HepG2 (cell line): ENCODE data around the gene RPUSD3. TPM values are rescaled to one million over a fixed set of nuclear protein-coding genes. Genes with fewer than 3 reads are reported as not detected.

Experiments
- ATAC-seq: fragments of 200-7000 bp; cut with Tn5 transposase; 3 replicates; pipeline ENCODE4 v1.9.1; 2020; ENCODE audit warnings: mild to moderate bottlenecking, moderate library complexity
- BruUV-seq: library from RNA; stranded (reverse); fragments of 400-500 nt; replicated peaks from 2 replicates; lab custom pipeline; 2021; lab: Mats Ljungman, UMichigan
- CTCF ChIA-PET: fragments of 300-600 bp; formaldehyde crosslinking; extraction: SDS; loops from one replicate; lab custom pipeline; 2021; ENCODE audit warnings: low total read pairs, inconsistent platforms, low intra/inter-chr PET ratio; lab: Yijun Ruan, JAX
- POLR2A ChIA-PET: fragments of 350-600 bp; sonication (Branson Sonifier 250); formaldehyde crosslinking; loops from one replicate; lab custom pipeline; 2020; ENCODE audit warnings: antibody characterized with exemption, inconsistent platforms; lab: Yijun Ruan, JAX
- DNase-seq: peaks from one replicate; pipeline ENCODE4 v3.0.0-alpha.2; 2015; ENCODE audit warnings: low spot score
- FAIRE-seq: peaks from 3 replicates; lab custom pipeline; 2011; peaks lifted over from hg19 to GRCh38; lab: Jason Lieb, UNC
- H2AFZ ChIP-seq: one replicate; pipeline ENCODE4 v1.6.1; 2011; ENCODE audit warnings: low read length, inconsistent platforms
- H3K27ac ChIP-seq: fragments of 300-600 bp; 3 replicates; pipeline ENCODE4 v1.8.0; 2011; ENCODE audit warnings: mixed run types, mild to moderate bottlenecking, mixed read lengths, low read length, inconsistent platforms; ENCODE audit not compliant: insufficient read depth; ENCODE audit errors: extremely low read length
- H3K27me3 ChIP-seq, 2 experiments: fragments of 200-600 bp in 1 of 2; 2 replicates in 1 of 2; 3 replicates in 1 of 2; pipeline versions ENCODE4 v1.6.0 to v1.8.0; 2011; ENCODE audit warnings: low read length in 2 of 2, mild to moderate bottlenecking in 2 of 2, moderate library complexity in 2 of 2, inconsistent platforms in 1 of 2; ENCODE audit not compliant: insufficient read depth in 2 of 2, control insufficient read depth in 1 of 2
- H3K36me3 ChIP-seq, 2 experiments: fragments of 200-600 bp in 1 of 2; replicated peaks in 1 of 2; 2 replicates in 1 of 2; 3 replicates in 1 of 2; pipeline versions ENCODE4 v1.5.1 to v1.8.0; 2011; ENCODE audit warnings: low read length in 2 of 2, inconsistent platforms in 1 of 2; ENCODE audit not compliant: insufficient read depth in 2 of 2, control insufficient read depth in 1 of 2
- H3K4me1 ChIP-seq: 2 replicates; pipeline ENCODE4 v1.5.1; 2012; ENCODE audit warnings: low read length, inconsistent platforms; ENCODE audit not compliant: insufficient read depth
- H3K4me2 ChIP-seq: 2 replicates; pipeline ENCODE4 v1.6.0; 2011; ENCODE audit warnings: low read depth, low read length, inconsistent platforms
- H3K4me3 ChIP-seq, 3 experiments: fragments of 200-600 bp in 1 of 3; sonication (generic), shearing (Covaris generic) in 1 of 3; replicated peaks in 1 of 3; 2 replicates each; pipeline ENCODE4 v1.5.1; 2011 to 2016; ENCODE audit warnings: low read length in 3 of 3, inconsistent platforms in 2 of 3, low read depth in 2 of 3, mild to moderate bottlenecking in 2 of 3, control low read depth in 1 of 3, mixed read lengths in 1 of 3; ENCODE audit not compliant: insufficient read depth in 1 of 3
- H3K79me2 ChIP-seq: one replicate; pipeline ENCODE4 v1.6.1; 2011; ENCODE audit warnings: low read length, inconsistent platforms; ENCODE audit not compliant: insufficient read depth
- H3K9ac ChIP-seq: 2 replicates; pipeline ENCODE4 v1.6.0; 2011; ENCODE audit warnings: mild to moderate bottlenecking, low read depth, low read length, inconsistent platforms; ENCODE audit not compliant: insufficient read depth
- H3K9me3 ChIP-seq: 2 replicates; pipeline ENCODE4 v1.5.1; 2012; ENCODE audit warnings: mild to moderate bottlenecking, low read length
- H4K20me1 ChIP-seq: 2 replicates; pipeline ENCODE4 v1.6.0; 2011; ENCODE audit warnings: inconsistent platforms, mild to moderate bottlenecking, low read length, moderate library complexity; ENCODE audit not compliant: insufficient read depth
- GMEB1 ChIP-seq: sonication (generic); formaldehyde crosslinking; IDR thresholded peaks from 2 replicates; pipeline ENCODE4 v1.5.1; 2020; ENCODE audit warnings: missing genetic modification reagents, mild to moderate bottlenecking, borderline replicate concordance
- KDM5A ChIP-seq: fragments of 200-600 bp; sonication (generic); IDR thresholded peaks from 2 replicates; pipeline ENCODE4 v1.7.0; 2018; ENCODE audit warnings: antibody characterized with exemption, mild to moderate bottlenecking, low read length, borderline replicate concordance
- MAFG ChIP-seq: sonication (generic); formaldehyde crosslinking; IDR thresholded peaks from 2 replicates; pipeline ENCODE4 v1.5.1; 2020; ENCODE audit warnings: mild to moderate bottlenecking, missing genetic modification reagents
- MATR3 ChIP-seq: sonication (generic); formaldehyde crosslinking; IDR thresholded peaks from 2 replicates; pipeline ENCODE4 v1.4.0; 2020; ENCODE audit warnings: missing genetic modification reagents
- NCOR1 ChIP-seq: fragments of 200-600 bp; sonication (generic); IDR thresholded peaks from 2 replicates; pipeline ENCODE4 v1.7.0; 2017; ENCODE audit warnings: antibody characterized with exemption, low read length, borderline replicate concordance
- NFE2L2 ChIP-seq: fragments of 150-350 bp; IDR thresholded peaks from 2 replicates; pipeline ENCODE4 v1.6.1; 2014; ENCODE audit warnings: low read length
- NFIC ChIP-seq: IDR thresholded peaks from 2 replicates; pipeline ENCODE4 v1.6.1; 2012; ENCODE audit warnings: mild to moderate bottlenecking, low read length, inconsistent platforms
- TP53 ChIP-seq: sonication (generic); formaldehyde crosslinking; conservative IDR thresholded peaks from 2 replicates; pipeline ENCODE4 v1.4.0; 2020; ENCODE audit warnings: missing genetic modification reagents
- ZFP90 ChIP-seq: sonication (generic); formaldehyde crosslinking; IDR thresholded peaks from 2 replicates; pipeline ENCODE4 v1.8.0; 2022; ENCODE audit warnings: missing genetic modification reagents, mild to moderate bottlenecking, inconsistent platforms, borderline replicate concordance
- ZNF20 ChIP-seq: sonication (generic); formaldehyde crosslinking; IDR thresholded peaks from 2 replicates; pipeline ENCODE4 v1.4.0; 2020; ENCODE audit warnings: mild to moderate bottlenecking, moderate library complexity, missing genetic modification reagents
- ZNF503 ChIP-seq: sonication (generic); formaldehyde crosslinking; IDR thresholded peaks from 2 replicates; pipeline ENCODE4 v1.4.0; 2020; ENCODE audit warnings: missing genetic modification reagents
- ZNF510 ChIP-seq: sonication (generic); formaldehyde crosslinking; IDR thresholded peaks from 2 replicates; pipeline ENCODE4 v1.4.0; 2020; ENCODE audit warnings: low read depth, mild to moderate bottlenecking, missing genetic modification reagents
- ZNF513 ChIP-seq: sonication (generic); formaldehyde crosslinking; conservative IDR thresholded peaks from 2 replicates; pipeline ENCODE4 v1.5.0; 2020; ENCODE audit warnings: missing genetic modification reagents
- ZNF569 ChIP-seq: sonication (generic); formaldehyde crosslinking; IDR thresholded peaks from 2 replicates; pipeline ENCODE4 v1.5.0; 2020; ENCODE audit warnings: mild to moderate bottlenecking, missing genetic modification reagents, moderate library complexity, borderline replicate concordance
- ZNF709 ChIP-seq: sonication (generic); formaldehyde crosslinking; IDR thresholded peaks from 2 replicates; pipeline ENCODE4 v1.5.0; 2020; ENCODE audit warnings: mild to moderate bottlenecking, missing genetic modification reagents
- ZNF775 ChIP-seq: sonication (generic); formaldehyde crosslinking; IDR thresholded peaks from 2 replicates; pipeline ENCODE4 v1.4.0; 2020; ENCODE audit warnings: missing genetic modification reagents, mild to moderate bottlenecking, moderate library complexity, borderline replicate concordance
- ZNF841 ChIP-seq: sonication (generic); formaldehyde crosslinking; IDR thresholded peaks from 2 replicates; pipeline ENCODE4 v1.8.1; 2023; ENCODE audit warnings: missing genetic modification reagents, borderline replicate concordance
- WGBS: methylation state at CpG from one replicate; pipeline ENCODE4 v1.1.6; 2017; ENCODE audit warnings: low lambda C conversion rate; 5-methylcytosine and 5-hydroxymethylcytosine counted together
- in situ Hi-C: cut with HindIII; loops from 2 replicates; pipeline ENCODE4 v1.10.0; 2017; ENCODE audit warnings: low pct_unique_long_range_greater_than_20kb; ENCODE audit not compliant: extremely low pct_ligation_motif_present
- intact Hi-C: fragments of 100-400 bp; cut with micrococcal nuclease; formaldehyde crosslinking; loops from one replicate; pipeline ENCODE4 v1.10.0; 2022; ENCODE audit not compliant: unreplicated experiment
- polyA plus RNA-seq, 8 experiments: library from polyadenylated mRNA; depleted of rRNA in 3 of 8; stranded (reverse) in 7 of 8; unstranded in 1 of 8; fragments of >200 nt; fragmentation: Illumina TruSeq in 4 of 8; extraction: Trizol in 4 of 8; gene quantifications; 2 replicates each; pipeline versions ENCODE4 v1.2.1 to v1.2.3, GENCODE V29; 2011 to 2016; ENCODE audit warnings: low read depth in 4 of 8, missing spikeins in 1 of 8, mixed read lengths in 1 of 8; ENCODE audit not compliant: insufficient read depth in 1 of 8
- total RNA-seq, 5 experiments: library from RNA; depleted of rRNA; stranded (reverse); fragments of >200 nt; fragmentation: Illumina TruSeq; extraction: Trizol; gene quantifications; 2 replicates each; pipeline ENCODE4 v1.2.3, GENCODE V29; 2016; ENCODE audit warnings: low read depth in 1 of 5

The RPUSD3 gene
- total and polyA plus RNA-seq, 2 of the 13 experiments (the other 11 are each of a cell fraction or from before 2014, with no cell fraction given) = 32.1 to 48.7 TPM

- Histone ChIP-seq H3K27me3 (no peaks in the 10 kb centered on the region; a peak in 1 of 5 replicates), H3K36me3 (peaks cover 3 to 9% of the 10 kb centered on the region in 2 experiments; a peak in 4 of 5 replicates), H3K9ac (peak overlapping the region; percentile 98), H3K4me2 (peak overlapping the region; percentile 68), H3K4me1 (peaks cover 57% of the 10 kb centered on the region), H3K9me3 (no peaks in the 10 kb centered on the region), H2AFZ (no peak overlapping the region), H3K79me2 (peaks cover 26% of the 10 kb centered on the region), H3K4me3 (peak overlapping the region; percentile 85 to 99 (median 98)), H4K20me1 (no peaks in the 10 kb centered on the region), H3K27ac (peak overlapping the region; percentile 92)
- ATAC-seq = no peak
- TF ChIP-seq ZNF513 (CRISPR knock-in tag) (0 out of 2 replicates have a peak, but pooled peaks have one; percentile 69), ZNF20 (CRISPR knock-in tag) (0 out of 2 replicates have a peak, but pooled peaks have one; percentile 4), ZNF569 (CRISPR knock-in tag) (no peak), MATR3 (CRISPR knock-in tag) (no peak), GMEB1 (CRISPR knock-in tag) (0 out of 2 replicates have a peak, but pooled peaks have one; percentile 8), ZNF510 (CRISPR knock-in tag) (no peak), NFIC (peak; percentile 28; the same call in 1 of the 2 replicates), NFE2L2 (no peak), ZNF775 (CRISPR knock-in tag) (0 out of 2 replicates have a peak, but pooled peaks have one; percentile 9), TP53 (0 out of 2 replicates have a peak, but pooled peaks have one; percentile 9), ZNF709 (CRISPR knock-in tag) (0 out of 2 replicates have a peak, but pooled peaks have one; percentile 2), KDM5A (peak; percentile 15; the same call in 1 of the 2 replicates), MAFG (no peak), ZFP90 (CRISPR knock-in tag) (peak; percentile 12; the same call in 1 of the 2 replicates), ZNF841 (CRISPR knock-in tag) (no peak), ZNF503 (CRISPR knock-in tag) (no peak), NCOR1 (no peak)
- POLR2A ChIA-PET = interaction anchor here (0.8 to 3.8 kb wide), 11 partner anchors 11 to 98 kb away, joined by 3 to 36 read pairs (median 6); partner anchors contain the start of genes ARPC4, CIDEC, CRELD1 and IL17RC
- DNase-seq = no peak
- CTCF ChIA-PET = no interaction called here
- in situ Hi-C loops = no loop called here
- FAIRE-seq = no peak
- intact Hi-C loops = no loop called here
- BruUV-seq = no TSS peak
- WGBS = 0% methylated on average over 12 of the region's 12 CpGs
Observed at GRCh38 chr3:9891072-9891622, 47.3 kb upstream of the RPUSD3 start.
